ENCODE results near the gene POPDC2.

DNA sequence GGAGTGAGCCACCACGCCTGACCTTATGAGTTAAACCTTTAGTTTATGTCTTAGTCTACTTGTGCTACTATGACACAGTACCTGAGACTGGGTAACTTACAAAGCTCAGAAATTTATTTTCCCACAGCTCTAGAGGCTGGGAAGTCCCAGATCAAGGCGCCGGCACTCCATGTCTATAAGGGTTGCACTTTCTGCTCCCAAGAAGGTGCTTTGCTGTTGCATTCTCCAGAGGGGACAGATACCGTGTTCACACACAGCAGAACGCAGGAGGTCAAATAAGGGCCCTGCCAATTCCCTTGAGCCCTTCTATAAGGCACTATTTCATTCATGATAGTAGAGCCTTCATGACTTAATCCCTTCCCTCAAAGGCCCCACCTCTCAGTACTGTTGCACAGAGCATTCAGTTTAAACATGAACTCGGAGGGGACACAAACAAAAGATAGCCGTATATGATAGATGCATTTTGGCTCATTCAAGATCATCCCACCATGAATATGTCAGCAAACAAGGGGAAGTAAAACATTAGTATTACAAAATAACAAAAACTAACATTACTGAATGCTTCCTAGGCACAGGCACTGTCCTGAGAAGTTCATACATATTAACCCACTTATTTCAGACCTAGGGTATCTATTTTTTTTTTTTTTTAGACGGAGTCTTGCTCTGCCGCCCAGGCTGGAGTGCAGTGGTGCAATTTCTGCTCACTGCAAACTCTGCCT lies 36.2 kb downstream of the POPDC2 start:
- TF ChIP-seq RAD21 (IDR thresholded peaks at IDR 0.05; ENCODE audit: low read length) (no peak), EZH2phosphoT487 (IDR thresholded peaks at IDR 0.05; ENCODE audit: borderline replicate concordance, low read depth) (no peak), SIN3A (IDR thresholded peaks at IDR 0.05; ENCODE audit: borderline replicate concordance, low read depth, low read length) (no peak), TCF12 (IDR thresholded peaks at IDR 0.05) (no peak), TAF1 (IDR thresholded peaks at IDR 0.05; ENCODE audit: borderline replicate concordance, low read depth, low read length) (no peak), POLR2AphosphoS5 (IDR thresholded peaks at IDR 0.05; ENCODE audit: low read depth, low read length) (no peak), GABPA (IDR thresholded peaks at IDR 0.05; ENCODE audit: low read depth) (no peak), EP300 (IDR thresholded peaks at IDR 0.05; ENCODE audit: borderline replicate concordance in 1 of 2, low read depth in 1 of 2, low read length in 1 of 2) (no peak), NRF1 (IDR thresholded peaks at IDR 0.05; ENCODE audit: low read depth, low read length) (no peak)
- TF ChIP-seq, protein P1, sequence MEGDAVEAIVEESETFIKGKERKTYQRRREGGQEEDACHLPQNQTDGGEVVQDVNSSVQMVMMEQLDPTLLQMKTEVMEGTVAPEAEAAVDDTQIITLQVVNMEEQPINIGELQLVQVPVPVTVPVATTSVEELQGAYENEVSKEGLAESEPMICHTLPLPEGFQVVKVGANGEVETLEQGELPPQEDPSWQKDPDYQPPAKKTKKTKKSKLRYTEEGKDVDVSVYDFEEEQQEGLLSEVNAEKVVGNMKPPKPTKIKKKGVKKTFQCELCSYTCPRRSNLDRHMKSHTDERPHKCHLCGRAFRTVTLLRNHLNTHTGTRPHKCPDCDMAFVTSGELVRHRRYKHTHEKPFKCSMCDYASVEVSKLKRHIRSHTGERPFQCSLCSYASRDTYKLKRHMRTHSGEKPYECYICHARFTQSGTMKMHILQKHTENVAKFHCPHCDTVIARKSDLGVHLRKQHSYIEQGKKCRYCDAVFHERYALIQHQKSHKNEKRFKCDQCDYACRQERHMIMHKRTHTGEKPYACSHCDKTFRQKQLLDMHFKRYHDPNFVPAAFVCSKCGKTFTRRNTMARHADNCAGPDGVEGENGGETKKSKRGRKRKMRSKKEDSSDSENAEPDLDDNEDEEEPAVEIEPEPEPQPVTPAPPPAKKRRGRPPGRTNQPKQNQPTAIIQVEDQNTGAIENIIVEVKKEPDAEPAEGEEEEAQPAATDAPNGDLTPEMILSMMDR (IDR thresholded peaks at IDR 0.05): no peak
- TF ChIP-seq, protein P2, sequence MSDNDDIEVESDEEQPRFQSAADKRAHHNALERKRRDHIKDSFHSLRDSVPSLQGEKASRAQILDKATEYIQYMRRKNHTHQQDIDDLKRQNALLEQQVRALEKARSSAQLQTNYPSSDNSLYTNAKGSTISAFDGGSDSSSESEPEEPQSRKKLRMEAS (IDR thresholded peaks at IDR 0.05; ENCODE audit: low read depth): no peak
- TF ChIP-seq, protein P3, sequence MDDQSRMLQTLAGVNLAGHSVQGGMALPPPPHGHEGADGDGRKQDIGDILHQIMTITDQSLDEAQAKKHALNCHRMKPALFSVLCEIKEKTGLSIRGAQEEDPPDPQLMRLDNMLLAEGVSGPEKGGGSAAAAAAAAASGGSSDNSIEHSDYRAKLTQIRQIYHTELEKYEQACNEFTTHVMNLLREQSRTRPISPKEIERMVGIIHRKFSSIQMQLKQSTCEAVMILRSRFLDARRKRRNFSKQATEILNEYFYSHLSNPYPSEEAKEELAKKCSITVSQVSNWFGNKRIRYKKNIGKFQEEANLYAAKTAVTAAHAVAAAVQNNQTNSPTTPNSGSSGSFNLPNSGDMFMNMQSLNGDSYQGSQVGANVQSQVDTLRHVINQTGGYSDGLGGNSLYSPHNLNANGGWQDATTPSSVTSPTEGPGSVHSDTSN (IDR thresholded peaks at IDR 0.05): no peak
- TF ChIP-seq, protein P4, sequence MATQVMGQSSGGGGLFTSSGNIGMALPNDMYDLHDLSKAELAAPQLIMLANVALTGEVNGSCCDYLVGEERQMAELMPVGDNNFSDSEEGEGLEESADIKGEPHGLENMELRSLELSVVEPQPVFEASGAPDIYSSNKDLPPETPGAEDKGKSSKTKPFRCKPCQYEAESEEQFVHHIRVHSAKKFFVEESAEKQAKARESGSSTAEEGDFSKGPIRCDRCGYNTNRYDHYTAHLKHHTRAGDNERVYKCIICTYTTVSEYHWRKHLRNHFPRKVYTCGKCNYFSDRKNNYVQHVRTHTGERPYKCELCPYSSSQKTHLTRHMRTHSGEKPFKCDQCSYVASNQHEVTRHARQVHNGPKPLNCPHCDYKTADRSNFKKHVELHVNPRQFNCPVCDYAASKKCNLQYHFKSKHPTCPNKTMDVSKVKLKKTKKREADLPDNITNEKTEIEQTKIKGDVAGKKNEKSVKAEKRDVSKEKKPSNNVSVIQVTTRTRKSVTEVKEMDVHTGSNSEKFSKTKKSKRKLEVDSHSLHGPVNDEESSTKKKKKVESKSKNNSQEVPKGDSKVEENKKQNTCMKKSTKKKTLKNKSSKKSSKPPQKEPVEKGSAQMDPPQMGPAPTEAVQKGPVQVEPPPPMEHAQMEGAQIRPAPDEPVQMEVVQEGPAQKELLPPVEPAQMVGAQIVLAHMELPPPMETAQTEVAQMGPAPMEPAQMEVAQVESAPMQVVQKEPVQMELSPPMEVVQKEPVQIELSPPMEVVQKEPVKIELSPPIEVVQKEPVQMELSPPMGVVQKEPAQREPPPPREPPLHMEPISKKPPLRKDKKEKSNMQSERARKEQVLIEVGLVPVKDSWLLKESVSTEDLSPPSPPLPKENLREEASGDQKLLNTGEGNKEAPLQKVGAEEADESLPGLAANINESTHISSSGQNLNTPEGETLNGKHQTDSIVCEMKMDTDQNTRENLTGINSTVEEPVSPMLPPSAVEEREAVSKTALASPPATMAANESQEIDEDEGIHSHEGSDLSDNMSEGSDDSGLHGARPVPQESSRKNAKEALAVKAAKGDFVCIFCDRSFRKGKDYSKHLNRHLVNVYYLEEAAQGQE (IDR thresholded peaks at IDR 0.05; ENCODE audit: low read depth, low read length): no peak
- TF ChIP-seq, protein P5, sequence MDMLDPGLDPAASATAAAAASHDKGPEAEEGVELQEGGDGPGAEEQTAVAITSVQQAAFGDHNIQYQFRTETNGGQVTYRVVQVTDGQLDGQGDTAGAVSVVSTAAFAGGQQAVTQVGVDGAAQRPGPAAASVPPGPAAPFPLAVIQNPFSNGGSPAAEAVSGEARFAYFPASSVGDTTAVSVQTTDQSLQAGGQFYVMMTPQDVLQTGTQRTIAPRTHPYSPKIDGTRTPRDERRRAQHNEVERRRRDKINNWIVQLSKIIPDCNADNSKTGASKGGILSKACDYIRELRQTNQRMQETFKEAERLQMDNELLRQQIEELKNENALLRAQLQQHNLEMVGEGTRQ (IDR thresholded peaks at IDR 0.05; ENCODE audit: borderline replicate concordance, low read depth, low read length): no peak
